H1 (cell line): ENCODE data around the gene ENO3. TPM values are rescaled to one million over a fixed set of nuclear protein-coding genes. Genes with fewer than 3 reads are reported as not detected.

Experiments used
- CTCF ChIA-PET: fragments of 300-600 bp; sonication (Branson Sonifier 250); formaldehyde crosslinking; loops from one replicate; lab custom pipeline; 2021; ENCODE audit not compliant: partially characterized antibody; lab: Charles Lee
- POLR2A ChIA-PET: fragments of 300-600 bp; sonication (Branson Sonifier 250); formaldehyde crosslinking; loops from one replicate; lab custom pipeline; 2021; ENCODE audit warnings: inconsistent platforms; ENCODE audit not compliant: partially characterized antibody; lab: Charles Lee
- DNase-seq, 2 experiments: peaks; one replicate each; pipeline versions ENCODE4 v3.0.0 to v3.0.0-alpha.2; 2010 to 2022; ENCODE audit warnings: low spot score in 2 of 2, low read depth in 1 of 2, mixed read lengths in 1 of 2
- FAIRE-seq: peaks from 2 replicates; lab custom pipeline; 2011; peaks lifted over from hg19 to GRCh38; lab: Jason Lieb, UNC
- H2AFZ ChIP-seq: 2 replicates; pipeline ENCODE4 v1.8.1; 2012; ENCODE audit warnings: low read length, inconsistent platforms
- H2AK5ac ChIP-seq: 2 replicates; pipeline ENCODE4 v1.6.1; 2013; ENCODE audit warnings: low read depth, low read length
- H2BK120ac ChIP-seq: replicated peaks from 2 replicates; pipeline ENCODE3; 2013; ENCODE audit warnings: low read depth, low read length, inconsistent platforms
- H2BK12ac ChIP-seq: 2 replicates; pipeline ENCODE4 v1.6.1; 2013; ENCODE audit warnings: low read depth, low read length
- H2BK15ac ChIP-seq: 2 replicates; pipeline ENCODE4 v1.6.1; 2013; ENCODE audit warnings: low read length
- H2BK20ac ChIP-seq: 2 replicates; pipeline ENCODE4 v1.6.1; 2013; ENCODE audit warnings: low read length
- H2BK5ac ChIP-seq: 2 replicates; pipeline ENCODE4 v1.6.1; 2013; ENCODE audit warnings: low read depth, low read length
- H3K14ac ChIP-seq: 2 replicates; pipeline ENCODE4 v1.6.1; 2013; ENCODE audit warnings: inconsistent platforms; ENCODE audit not compliant: insufficient read length
- H3K18ac ChIP-seq: 2 replicates; pipeline ENCODE4 v1.6.1; 2013; ENCODE audit warnings: low read length; ENCODE audit errors: extremely low read depth
- H3K23ac ChIP-seq: 2 replicates; pipeline ENCODE4 v1.6.1; 2013; ENCODE audit warnings: inconsistent platforms; ENCODE audit not compliant: insufficient read length
- H3K23me2 ChIP-seq: 2 replicates; pipeline ENCODE4 v1.6.1; 2013; ENCODE audit warnings: low read depth, low read length
- H3K27ac ChIP-seq: 2 replicates; pipeline ENCODE4 v1.6.1; 2011; ENCODE audit warnings: low read depth, low read length, inconsistent platforms
- H3K27me3 ChIP-seq, 4 experiments: replicated peaks in 1 of 4; 1 replicate in 1 of 4; 2 replicates in 3 of 4; pipeline versions ENCODE4 v1.6.1 to v1.8.1; 2011 to 2013; ENCODE audit warnings: low read length in 3 of 4, mild to moderate bottlenecking in 3 of 4, inconsistent platforms in 2 of 4, mixed read lengths in 2 of 4, moderate library complexity in 1 of 4; ENCODE audit not compliant: control insufficient read depth in 3 of 4, insufficient read depth in 3 of 4; ENCODE audit errors: extremely low read depth in 1 of 4
- H3K36me3 ChIP-seq, 4 experiments: 2 replicates each; pipeline versions ENCODE4 v1.6.1 to v1.8.1; 2011 to 2013; ENCODE audit warnings: mild to moderate bottlenecking in 4 of 4, low read length in 3 of 4, moderate library complexity in 2 of 4, control low read depth in 1 of 4, inconsistent platforms in 1 of 4; ENCODE audit not compliant: insufficient read depth in 4 of 4, control insufficient read depth in 2 of 4
- H3K4ac ChIP-seq: replicated peaks from 2 replicates; pipeline ENCODE3; 2013; ENCODE audit warnings: low read length, low read depth, mixed read lengths, inconsistent platforms; ENCODE audit not compliant: insufficient read length
- H3K4me1 ChIP-seq, 4 experiments: replicated peaks in 1 of 4; 1 replicate in 1 of 4; 2 replicates in 3 of 4; pipeline versions ENCODE4 v1.6.1 to v1.8.1; 2011 to 2013; ENCODE audit warnings: low read length in 3 of 4, inconsistent platforms in 2 of 4, mixed read lengths in 1 of 4; ENCODE audit not compliant: insufficient read depth in 4 of 4, control insufficient read depth in 3 of 4
- H3K4me2 ChIP-seq, 2 experiments: 2 replicates each; pipeline versions ENCODE4 v1.6.1 to v1.8.1; 2011 to 2013; ENCODE audit warnings: low read depth in 2 of 2, low read length in 2 of 2, control low read depth in 1 of 2, inconsistent platforms in 1 of 2, mild to moderate bottlenecking in 1 of 2; ENCODE audit not compliant: insufficient read depth in 1 of 2
- H3K4me3 ChIP-seq, 4 experiments: fragments of 200-600, 300-600 bp in 1 of 4; sonication (generic), shearing (Covaris generic), sonication (Bioruptor Twin) in 1 of 4; 2 replicates each; pipeline versions ENCODE4 v1.5.1 to v1.8.1; 2011 to 2016; ENCODE audit warnings: low read length in 4 of 4, low read depth in 3 of 4, control low read depth in 2 of 4, inconsistent platforms in 2 of 4, mild to moderate bottlenecking in 2 of 4, mixed read lengths in 1 of 4, moderate library complexity in 1 of 4; ENCODE audit not compliant: insufficient read depth in 2 of 4; ENCODE audit errors: extremely low read depth in 1 of 4
- H3K56ac ChIP-seq: replicated peaks from 2 replicates; pipeline ENCODE3; 2013; ENCODE audit warnings: low read depth, mild to moderate bottlenecking, mixed read lengths, low read length, inconsistent platforms; ENCODE audit not compliant: insufficient read length
- H3K79me1 ChIP-seq: 2 replicates; pipeline ENCODE4 v1.6.1; 2013; ENCODE audit warnings: low read depth, low read length, control low read depth
- H3K79me2 ChIP-seq, 2 experiments: 2 replicates each; pipeline versions ENCODE4 v1.6.1 to v1.8.1; 2012 to 2013; ENCODE audit warnings: low read length in 2 of 2, mild to moderate bottlenecking in 2 of 2, inconsistent platforms in 1 of 2; ENCODE audit not compliant: insufficient read depth in 2 of 2, control insufficient read depth in 1 of 2
- H3K9ac ChIP-seq, 4 experiments: replicated peaks in 1 of 4; 1 replicate in 1 of 4; 2 replicates in 3 of 4; pipeline versions ENCODE4 v1.6.1 to v1.8.1; 2011 to 2013; ENCODE audit warnings: low read depth in 3 of 4, low read length in 3 of 4, control low read depth in 2 of 4, mild to moderate bottlenecking in 2 of 4, moderate library complexity in 2 of 4, inconsistent platforms in 1 of 4; ENCODE audit errors: extremely low read depth in 1 of 4
- H3K9me3 ChIP-seq, 2 experiments: 2 replicates each; pipeline versions ENCODE4 v1.6.1 to v1.8.1; 2012 to 2013; ENCODE audit warnings: mild to moderate bottlenecking in 2 of 2, moderate library complexity in 2 of 2, control low read depth in 1 of 2, inconsistent platforms in 1 of 2, low read depth in 1 of 2, low read length in 1 of 2, mixed read lengths in 1 of 2; ENCODE audit not compliant: insufficient read depth in 2 of 2
- H4K20me1 ChIP-seq, 2 experiments: replicated peaks in 1 of 2; 2 replicates each; pipeline versions ENCODE3 to v1.8.1; 2011 to 2013; ENCODE audit warnings: inconsistent platforms in 2 of 2, low read length in 2 of 2, mild to moderate bottlenecking in 1 of 2; ENCODE audit not compliant: insufficient read depth in 2 of 2, control insufficient read depth in 1 of 2
- H4K5ac ChIP-seq: 2 replicates; pipeline ENCODE4 v1.6.1; 2013; ENCODE audit warnings: low read length, low read depth, mixed read lengths, inconsistent platforms; ENCODE audit not compliant: insufficient read length
- H4K8ac ChIP-seq: 2 replicates; pipeline ENCODE4 v1.8.0; 2013; ENCODE audit warnings: mild to moderate bottlenecking, moderate library complexity, low read length, inconsistent platforms; ENCODE audit not compliant: insufficient read depth; ENCODE audit errors: extremely low read depth
- H4K91ac ChIP-seq: replicated peaks from 2 replicates; pipeline ENCODE3; 2013; ENCODE audit warnings: low read length, mixed read lengths, inconsistent platforms; ENCODE audit not compliant: insufficient read length
- CREB1 ChIP-seq: IDR thresholded peaks from 2 replicates; pipeline ENCODE4 v1.6.1; 2012; ENCODE audit warnings: inconsistent platforms
- POLR2A ChIP-seq, 2 experiments: IDR thresholded peaks; 1 replicate in 1 of 2; 2 replicates in 1 of 2; pipeline ENCODE4 v1.6.1; 2011; ENCODE audit warnings: low read depth in 2 of 2, low read length in 2 of 2, mild to moderate bottlenecking in 2 of 2; ENCODE audit errors: control extremely low read depth in 1 of 2
- POLR2AphosphoS5 ChIP-seq: IDR thresholded peaks from 2 replicates; pipeline ENCODE4 v1.6.1; 2011; ENCODE audit warnings: low read depth, low read length
- SIN3A ChIP-seq, 2 experiments: IDR thresholded peaks in 1 of 2; conservative IDR thresholded peaks in 1 of 2; 2 replicates each; pipeline ENCODE4 v1.6.1; 2011 to 2012; ENCODE audit warnings: low read length in 2 of 2, improper control_type of control experiment in 1 of 2, low read depth in 1 of 2, mild to moderate bottlenecking in 1 of 2
- TAF7 ChIP-seq: optimal IDR thresholded peaks from 2 replicates; pipeline ENCODE3; 2011; ENCODE audit warnings: low read depth, mild to moderate bottlenecking, inconsistent platforms, low read length, moderate library complexity, borderline replicate concordance
- WGBS, 2 experiments: shearing (Covaris generic) in 1 of 2; methylation state at CpG; one replicate each; pipeline versions ENCODE4 v1.1.6 to v1.1.7; 2013 to 2015; ENCODE audit warnings: low lambda C conversion rate in 2 of 2, mixed read lengths in 2 of 2, inconsistent platforms in 1 of 2, low coverage in 1 of 2, missing lambda C conversion rate in 1 of 2; ENCODE audit not compliant: insufficient replicate concordance in 2 of 2, insufficient coverage in 1 of 2, insufficient read length in 1 of 2; ENCODE audit errors: extremely low coverage in 1 of 2, missing lambda C conversion rate in 1 of 2; 5-methylcytosine and 5-hydroxymethylcytosine counted together
- polyA plus RNA-seq, 7 experiments: library from polyadenylated mRNA; depleted of rRNA in 3 of 7; stranded (reverse) in 5 of 7; unstranded in 2 of 7; fragments of >200 nt in 5 of 7; fragments of 200-250 nt in 2 of 7; gene quantifications; 1 replicate in 5 of 7; 2 replicates in 1 of 7; 4 replicates in 1 of 7; pipeline versions ENCODE4 v1.2.1 to v1.2.3, GENCODE V29; 2011 to 2013; ENCODE audit warnings: missing spikeins in 2 of 7, mixed read lengths in 2 of 7
- total RNA-seq: library from RNA; stranded (reverse); fragmentation: NEBNext Ultra II Directional; extraction: Animal tissue kit (Norgen Biotek cat#: 25700); gene quantifications from 2 replicates; pipeline ENCODE4 v1.2.1, GENCODE V29; 2021

Gene ENO3
- total and polyA plus RNA-seq, 2 of the 8 experiments (the other 6 are each of a cell fraction or from before 2014, with no cell fraction given) = 25.0 to 25.7 TPM

DNA sequence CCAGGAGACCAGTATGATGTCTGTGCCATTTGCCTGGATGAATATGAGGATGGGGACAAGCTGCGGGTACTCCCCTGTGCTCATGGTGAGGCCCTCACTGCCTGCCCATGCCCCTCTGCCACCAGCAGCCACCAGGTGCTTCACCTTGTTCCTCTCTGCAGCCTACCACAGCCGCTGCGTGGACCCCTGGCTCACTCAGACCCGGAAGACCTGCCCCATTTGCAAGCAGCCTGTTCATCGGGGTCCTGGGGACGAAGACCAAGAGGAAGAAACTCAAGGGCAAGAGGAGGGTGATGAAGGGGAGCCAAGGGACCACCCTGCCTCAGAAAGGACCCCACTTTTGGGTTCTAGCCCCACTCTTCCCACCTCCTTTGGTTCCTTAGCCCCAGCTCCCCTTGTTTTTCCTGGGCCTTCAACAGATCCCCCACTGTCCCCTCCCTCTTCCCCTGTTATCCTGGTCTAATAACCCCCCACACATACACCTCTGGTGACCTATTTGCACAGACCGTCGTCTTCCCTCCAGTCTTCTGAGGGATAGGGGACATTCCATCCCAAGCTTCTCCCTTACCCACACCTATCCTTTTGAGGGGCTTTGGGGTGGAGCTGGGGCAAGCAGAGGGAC lies 6.3 kb upstream of the ENO3 start:
- Histone ChIP-seq H4K5ac (no peak overlapping the region), H3K27me3 (no peaks in the 10 kb centered on the region), H3K23me2 (peaks cover 19% of the 10 kb centered on the region), H2BK12ac (no peak overlapping the region), H2BK120ac (no peak overlapping the region), H3K4me3 (no peak overlapping the region), H2AFZ (no peak overlapping the region), H3K79me1 (peaks cover 2% of the 10 kb centered on the region; the same call in 1 of the 2 replicates), H3K4ac (no peak overlapping the region), H3K4me1 (peaks cover 3 to 10% (median 5%) of the 10 kb centered on the region in 4 experiments; a peak in 6 of 7 replicates), H3K9ac (no peak overlapping the region; a peak in 1 of 7 replicates), H3K9me3 (no peaks in the 10 kb centered on the region), H4K20me1 (peaks cover 16 to 23% of the 10 kb centered on the region in 2 experiments), H3K14ac (no peak overlapping the region), H2AK5ac (no peak overlapping the region), H3K18ac (no peak overlapping the region), H2BK20ac (no peak overlapping the region), H2BK15ac (no peak overlapping the region), H4K8ac (peak overlapping the region; percentile 48; the same call in 1 of the 2 replicates), H4K91ac (no peak overlapping the region), H3K4me2 (peak overlapping the region in 1 of 2 experiments; percentile 95; a peak in 1 of 4 replicates), H3K23ac (no peak overlapping the region), H3K36me3 (peaks cover 8 to 42% (median 28%) of the 10 kb centered on the region in 4 experiments), H3K27ac (peak overlapping the region; percentile 33; the same call in 1 of the 2 replicates), H3K56ac (no peak overlapping the region), H3K79me2 (peaks cover 8 to 57% of the 10 kb centered on the region in 2 experiments), H2BK5ac (no peak overlapping the region; the same call in 1 of the 2 replicates)
- DNase-seq = no peak
- WGBS, 2 experiments = 81% methylated on average over 8 of the region's 8 CpGs; no CpG with 5 or more reads in 1 of the 2 experiments
- CTCF ChIA-PET = interaction anchor here (1.5 kb wide), 1 partner anchor 36 kb away, joined by 5 read pairs; no protein-coding TSS in a partner anchor
- peak in 1 of 2 experiments; percentile 83; a peak in 2 of 3 replicates for TF ChIP-seq POLR2A (IDR thresholded peaks at IDR 0.05; ENCODE audit: control extremely low read depth in 1 of 2, low read depth in 2 of 2, low read length in 2 of 2)
- TF ChIP-seq CREB1 = no peak
- TF ChIP-seq TAF7 = no peak
- TF ChIP-seq SIN3A (conservative IDR thresholded peaks at IDR 0.05 in 1 of 2, IDR thresholded peaks at IDR 0.05 in 1 of 2; ENCODE audit: low read depth in 1 of 2, low read length in 2 of 2) = 0 out of 4 replicates have a peak, but pooled peaks of 1 of the 2 experiments have one; percentile 40
- TF ChIP-seq POLR2AphosphoS5 = peak; percentile 80; the same call in 1 of the 2 replicates
- FAIRE-seq = no peak
- POLR2A ChIA-PET = interaction anchor here (0.6 to 32.4 kb wide), 12 partner anchors 2 to 213 kb away, joined by 3 to 987 read pairs (median 4); partner anchors contain the start of genes C17orf107, ENO3, MED11 and PFN1
